ENCODE data around the gene PAPOLA.

PAPOLA gene

GRCh38 chr14:96512602-96513397, 10.6 kb downstream of the PAPOLA start:
- no peak for TF ChIP-seq CTCF (IDR thresholded peaks at IDR 0.05; ENCODE audit: low read depth, low read length, missing control alignments)
- H3K4me3 ChIP-seq (ENCODE audit: low read depth, low read length), result no peak overlapping the region
- H3K36me3 ChIP-seq (replicated peaks), result no peaks in the 10 kb centered on the region
- in situ Hi-C loops (cut with HindIII; ENCODE audit: low pct_ligation_motif_present, low sequenced_read_pairs), result no loop called here
- no peaks in the 10 kb centered on the region for H3K27me3 ChIP-seq (replicated peaks)
- DNase-seq, result no peak
- no peak overlapping the region for H3K27ac ChIP-seq

GRCh38 chr14:96514694-96515093, 12.5 kb downstream of the PAPOLA start:
- no peak for TF ChIP-seq CTCF (IDR thresholded peaks at IDR 0.05; ENCODE audit: low read depth, low read length, missing control alignments)
- Histone ChIP-seq H3K36me3 (replicated peaks) (no peaks in the 10 kb centered on the region), H3K27ac (no peak overlapping the region), H3K27me3 (replicated peaks) (no peaks in the 10 kb centered on the region), H3K4me3 (ENCODE audit: low read depth, low read length) (no peak overlapping the region)
- no peak for DNase-seq
- in situ Hi-C loops (cut with HindIII; ENCODE audit: low pct_ligation_motif_present, low sequenced_read_pairs), result no loop called here

- in situ Hi-C loops (cut with HindIII; ENCODE audit: low pct_ligation_motif_present, low sequenced_read_pairs), result no loop called here
- no peak for TF ChIP-seq CTCF (IDR thresholded peaks at IDR 0.05; ENCODE audit: low read depth, low read length, missing control alignments)
- Histone ChIP-seq H3K36me3 (replicated peaks) (no peaks in the 10 kb centered on the region), H3K4me3 (ENCODE audit: low read depth, low read length) (no peak overlapping the region), H3K27me3 (replicated peaks) (no peaks in the 10 kb centered on the region), H3K27ac (no peak overlapping the region)
- no peak for DNase-seq
Observed at GRCh38 chr14:96515731-96516130, 13.5 kb downstream of the PAPOLA start.

- TF ChIP-seq CTCF (IDR thresholded peaks at IDR 0.05; ENCODE audit: low read depth, low read length, missing control alignments), result no peak
- Histone ChIP-seq H3K36me3 (replicated peaks) (no peaks in the 10 kb centered on the region), H3K4me3 (ENCODE audit: low read depth, low read length) (no peak overlapping the region), H3K27ac (no peak overlapping the region), H3K27me3 (replicated peaks) (no peaks in the 10 kb centered on the region)
- in situ Hi-C loops (cut with HindIII; ENCODE audit: low pct_ligation_motif_present, low sequenced_read_pairs), result no loop called here
- DNase-seq, result no peak
Observed at GRCh38 chr14:96516351-96516750, 14.2 kb downstream of the PAPOLA start.

- no peak for DNase-seq
- no peak overlapping the region for H3K4me3 ChIP-seq (ENCODE audit: low read depth, low read length)
- H3K27ac ChIP-seq, result no peak overlapping the region
- TF ChIP-seq CTCF (IDR thresholded peaks at IDR 0.05; ENCODE audit: low read depth, low read length, missing control alignments), result no peak
- no peaks in the 10 kb centered on the region for H3K27me3 ChIP-seq (replicated peaks)
- peaks cover 6% of the 10 kb centered on the region for H3K36me3 ChIP-seq (replicated peaks)
- in situ Hi-C loops (cut with HindIII; ENCODE audit: low pct_ligation_motif_present, low sequenced_read_pairs), result no loop called here
Observed at GRCh38 chr14:96519970-96520369, 17.8 kb downstream of the PAPOLA start.

GRCh38 chr14:96525452-96525851, 23.3 kb downstream of the PAPOLA start:
- in situ Hi-C loops (cut with HindIII; ENCODE audit: low pct_ligation_motif_present, low sequenced_read_pairs), result no loop called here
- no peak for TF ChIP-seq CTCF (IDR thresholded peaks at IDR 0.05; ENCODE audit: low read depth, low read length, missing control alignments)
- no peak overlapping the region for H3K4me3 ChIP-seq (ENCODE audit: low read depth, low read length)
- no peak for DNase-seq
- no peak overlapping the region for H3K27ac ChIP-seq
- H3K36me3 ChIP-seq (replicated peaks), result peaks cover 24% of the 10 kb centered on the region
- H3K27me3 ChIP-seq (replicated peaks), result no peaks in the 10 kb centered on the region
